Measurements from ENCODE around the gene ZNF135.

ZNF135 gene

DNA sequence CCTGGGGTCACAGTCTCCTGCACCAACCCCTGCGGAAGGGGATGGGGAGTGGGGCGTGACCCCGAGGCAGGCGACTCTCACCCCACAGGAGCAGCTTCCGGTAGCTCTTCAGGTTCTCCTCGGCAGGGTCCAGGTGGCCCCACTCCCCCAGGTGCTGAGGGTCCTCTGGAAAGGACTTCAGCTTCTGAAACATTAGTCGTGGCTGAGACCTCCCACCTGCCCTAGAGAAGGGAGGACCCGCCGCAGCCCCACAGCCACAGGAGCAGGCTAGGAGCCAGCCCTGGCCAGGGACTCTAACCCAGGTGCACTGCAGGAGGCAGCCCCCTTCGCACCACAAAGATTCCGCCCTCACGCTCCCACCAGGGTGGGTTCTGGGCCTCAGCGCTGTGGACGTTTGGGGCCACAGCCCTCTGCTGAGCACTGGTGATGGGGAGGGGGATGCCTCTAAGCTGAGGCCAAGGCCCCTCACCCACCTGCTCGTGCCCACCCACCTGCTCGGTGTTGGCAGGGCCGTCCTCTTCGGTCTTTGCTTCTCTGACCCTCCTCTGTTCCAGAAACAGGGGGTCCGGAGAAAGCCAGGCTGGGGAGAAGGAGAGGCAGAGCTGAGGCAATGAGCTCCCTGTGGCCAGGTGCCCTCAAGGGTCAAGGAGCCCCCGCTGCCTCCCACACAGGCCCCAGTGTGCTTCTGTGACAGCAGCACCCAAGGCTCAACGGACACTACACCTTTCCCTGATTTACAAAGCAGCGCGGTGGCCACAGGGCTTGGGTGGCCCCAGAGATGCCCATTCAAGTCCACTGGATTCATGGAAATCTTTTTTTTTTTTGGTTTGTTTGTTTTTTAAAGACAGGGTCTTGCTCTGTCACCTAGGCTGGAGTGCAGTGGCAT lies 28.0 kb downstream of the ZNF135 start:
- no peaks in the 10 kb centered on the region for H3K36me3 ChIP-seq (ENCODE audit: low read depth)
- peaks cover 17% of the 10 kb centered on the region for H3K9me3 ChIP-seq (ENCODE audit: severe bottlenecking)
- ATAC-seq (ENCODE audit: low read depth) (no peak), DNase-seq (ENCODE audit: low spot score) (no peak)
- no peaks in the 10 kb centered on the region for H3K4me1 ChIP-seq (ENCODE audit: insufficient read depth, poor library complexity, severe bottlenecking)
- no peak overlapping the region for H3K4me3 ChIP-seq (ENCODE audit: severe bottlenecking)
- no peak overlapping the region for H3K27ac ChIP-seq (ENCODE audit: poor library complexity, severe bottlenecking)
- TF ChIP-seq, protein P1, sequence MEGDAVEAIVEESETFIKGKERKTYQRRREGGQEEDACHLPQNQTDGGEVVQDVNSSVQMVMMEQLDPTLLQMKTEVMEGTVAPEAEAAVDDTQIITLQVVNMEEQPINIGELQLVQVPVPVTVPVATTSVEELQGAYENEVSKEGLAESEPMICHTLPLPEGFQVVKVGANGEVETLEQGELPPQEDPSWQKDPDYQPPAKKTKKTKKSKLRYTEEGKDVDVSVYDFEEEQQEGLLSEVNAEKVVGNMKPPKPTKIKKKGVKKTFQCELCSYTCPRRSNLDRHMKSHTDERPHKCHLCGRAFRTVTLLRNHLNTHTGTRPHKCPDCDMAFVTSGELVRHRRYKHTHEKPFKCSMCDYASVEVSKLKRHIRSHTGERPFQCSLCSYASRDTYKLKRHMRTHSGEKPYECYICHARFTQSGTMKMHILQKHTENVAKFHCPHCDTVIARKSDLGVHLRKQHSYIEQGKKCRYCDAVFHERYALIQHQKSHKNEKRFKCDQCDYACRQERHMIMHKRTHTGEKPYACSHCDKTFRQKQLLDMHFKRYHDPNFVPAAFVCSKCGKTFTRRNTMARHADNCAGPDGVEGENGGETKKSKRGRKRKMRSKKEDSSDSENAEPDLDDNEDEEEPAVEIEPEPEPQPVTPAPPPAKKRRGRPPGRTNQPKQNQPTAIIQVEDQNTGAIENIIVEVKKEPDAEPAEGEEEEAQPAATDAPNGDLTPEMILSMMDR (IDR thresholded peaks at IDR 0.05; ENCODE audit: poor library complexity, severe bottlenecking): no peak
- no peaks in the 10 kb centered on the region for H3K27me3 ChIP-seq (ENCODE audit: insufficient read depth, poor library complexity, severe bottlenecking)

DNA sequence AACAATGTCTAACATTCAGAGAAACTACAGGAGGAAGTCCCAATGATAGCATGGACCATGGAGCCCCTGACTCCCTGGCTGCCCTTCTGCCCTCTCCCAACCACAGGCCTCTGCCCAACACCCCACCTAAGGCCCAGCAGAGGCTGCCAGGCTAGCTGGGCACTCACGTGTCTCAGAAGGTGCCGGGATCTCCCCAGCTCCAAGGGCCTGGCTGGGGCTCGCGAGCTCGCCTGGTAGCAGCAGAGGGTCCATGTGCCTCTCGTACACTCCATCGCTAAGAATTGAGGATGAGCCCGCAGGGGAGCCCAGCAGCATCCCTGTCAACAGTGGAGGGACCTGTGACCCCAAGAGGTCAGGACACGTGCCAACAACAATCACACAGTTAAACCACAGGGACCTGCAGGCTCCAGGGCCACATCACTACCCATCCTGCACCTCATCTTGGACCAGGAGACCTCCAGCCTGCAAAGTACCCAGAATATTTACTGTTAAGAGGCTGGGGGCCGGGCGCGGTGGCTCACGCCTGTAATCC lies 29.5 kb downstream of the ZNF135 start:
- H3K9me3 ChIP-seq (ENCODE audit: severe bottlenecking): peaks cover 20% of the 10 kb centered on the region
- no peak overlapping the region for H3K4me3 ChIP-seq (ENCODE audit: severe bottlenecking)
- TF ChIP-seq, protein P1 (IDR thresholded peaks at IDR 0.05; ENCODE audit: poor library complexity, severe bottlenecking): no peak
- DNase-seq (ENCODE audit: low spot score) (no peak), ATAC-seq (ENCODE audit: low read depth) (no peak)
- H3K4me1 ChIP-seq (ENCODE audit: insufficient read depth, poor library complexity, severe bottlenecking): no peaks in the 10 kb centered on the region
- H3K36me3 ChIP-seq (ENCODE audit: low read depth): no peaks in the 10 kb centered on the region
- no peaks in the 10 kb centered on the region for H3K27me3 ChIP-seq (ENCODE audit: insufficient read depth, poor library complexity, severe bottlenecking)
- H3K27ac ChIP-seq (ENCODE audit: poor library complexity, severe bottlenecking): no peak overlapping the region

GRCh38 chr19:58089846-58090245 lies 30.8 kb downstream of the ZNF135 start:
- Histone ChIP-seq H3K27ac (ENCODE audit: poor library complexity, severe bottlenecking) (no peak overlapping the region), H3K36me3 (ENCODE audit: low read depth) (no peaks in the 10 kb centered on the region), H3K9me3 (ENCODE audit: severe bottlenecking) (peaks cover 10% of the 10 kb centered on the region), H3K4me1 (ENCODE audit: insufficient read depth, poor library complexity, severe bottlenecking) (no peaks in the 10 kb centered on the region), H3K4me3 (ENCODE audit: severe bottlenecking) (no peak overlapping the region), H3K27me3 (ENCODE audit: insufficient read depth, poor library complexity, severe bottlenecking) (no peaks in the 10 kb centered on the region)
- DNase-seq (ENCODE audit: low spot score): no peak
- TF ChIP-seq, protein P1 (IDR thresholded peaks at IDR 0.05; ENCODE audit: poor library complexity, severe bottlenecking): no peak
- no peak for ATAC-seq (ENCODE audit: low read depth)

- H3K4me1 ChIP-seq (ENCODE audit: insufficient read depth, poor library complexity, severe bottlenecking): no peaks in the 10 kb centered on the region
- H3K9me3 ChIP-seq (ENCODE audit: severe bottlenecking): peaks cover 8% of the 10 kb centered on the region
- no peak overlapping the region for H3K4me3 ChIP-seq (ENCODE audit: severe bottlenecking)
- no peak for ATAC-seq (ENCODE audit: low read depth)
- no peak overlapping the region for H3K27ac ChIP-seq (ENCODE audit: poor library complexity, severe bottlenecking)
- no peaks in the 10 kb centered on the region for H3K36me3 ChIP-seq (ENCODE audit: low read depth)
- H3K27me3 ChIP-seq (ENCODE audit: insufficient read depth, poor library complexity, severe bottlenecking): no peaks in the 10 kb centered on the region
- no peak for DNase-seq (ENCODE audit: low spot score)
- TF ChIP-seq, protein P1 (IDR thresholded peaks at IDR 0.05; ENCODE audit: poor library complexity, severe bottlenecking): no peak
Measured at GRCh38 chr19:58091251-58091995, 32.3 kb downstream of the ZNF135 start.
